OCI-LY7 (cell line): ENCODE results near the gene CCR5AS.

ENCODE experiments used
- EZH2phosphoT487 ChIP-seq: fragments of 200-600 bp; sonication (generic); IDR thresholded peaks from 2 replicates; pipeline ENCODE4 v1.6.1; 2018; ENCODE audit warnings: low read depth, borderline replicate concordance, mild to moderate bottlenecking, mixed run types, antibody characterized with exemption, low read length, moderate library complexity, mixed read lengths
- TF ChIP-seq, protein P1 (sequence below): fragments of 200-600 bp; sonication (generic); conservative IDR thresholded peaks from 2 replicates; pipeline ENCODE4 v1.5.1; 2014; ENCODE audit warnings: mild to moderate bottlenecking, antibody characterized with exemption, low read length, moderate library complexity, mixed read lengths

DNA sequence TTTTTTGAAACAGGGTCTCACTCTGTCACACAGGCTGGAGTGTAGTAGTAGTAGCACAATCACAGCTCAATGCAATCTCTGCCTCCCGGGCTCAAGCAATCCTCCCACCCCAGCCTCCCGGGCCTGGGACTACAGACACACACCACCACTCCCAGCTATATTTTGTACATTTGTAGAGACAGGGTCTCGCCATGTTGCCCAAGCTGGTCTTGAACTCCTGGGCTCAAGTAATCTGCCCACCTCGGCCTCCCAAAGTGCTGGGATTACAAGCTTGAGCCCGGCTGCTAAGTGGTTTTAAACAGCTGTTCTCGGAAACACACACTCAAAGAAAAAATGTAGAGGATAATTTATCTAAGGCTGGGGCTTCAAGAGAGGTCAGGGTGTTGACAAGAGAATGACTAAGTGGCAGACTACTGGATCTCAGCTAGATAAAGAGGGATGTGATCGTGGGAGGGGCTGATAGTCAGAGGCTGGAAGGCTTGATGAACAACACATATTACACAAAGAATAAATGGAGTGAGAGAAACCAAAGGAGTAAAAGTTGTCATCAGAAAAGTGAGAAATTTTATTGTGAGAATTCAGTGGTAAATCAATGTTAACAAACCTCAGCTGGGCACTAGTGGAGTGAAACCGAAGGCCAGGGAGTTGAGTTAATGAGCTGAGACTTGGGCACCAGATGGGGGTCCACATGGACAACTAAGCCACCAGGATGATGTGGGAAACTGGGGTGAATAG lies 6.7 kb downstream of the CCR5AS start:
- TF ChIP-seq, protein P1, sequence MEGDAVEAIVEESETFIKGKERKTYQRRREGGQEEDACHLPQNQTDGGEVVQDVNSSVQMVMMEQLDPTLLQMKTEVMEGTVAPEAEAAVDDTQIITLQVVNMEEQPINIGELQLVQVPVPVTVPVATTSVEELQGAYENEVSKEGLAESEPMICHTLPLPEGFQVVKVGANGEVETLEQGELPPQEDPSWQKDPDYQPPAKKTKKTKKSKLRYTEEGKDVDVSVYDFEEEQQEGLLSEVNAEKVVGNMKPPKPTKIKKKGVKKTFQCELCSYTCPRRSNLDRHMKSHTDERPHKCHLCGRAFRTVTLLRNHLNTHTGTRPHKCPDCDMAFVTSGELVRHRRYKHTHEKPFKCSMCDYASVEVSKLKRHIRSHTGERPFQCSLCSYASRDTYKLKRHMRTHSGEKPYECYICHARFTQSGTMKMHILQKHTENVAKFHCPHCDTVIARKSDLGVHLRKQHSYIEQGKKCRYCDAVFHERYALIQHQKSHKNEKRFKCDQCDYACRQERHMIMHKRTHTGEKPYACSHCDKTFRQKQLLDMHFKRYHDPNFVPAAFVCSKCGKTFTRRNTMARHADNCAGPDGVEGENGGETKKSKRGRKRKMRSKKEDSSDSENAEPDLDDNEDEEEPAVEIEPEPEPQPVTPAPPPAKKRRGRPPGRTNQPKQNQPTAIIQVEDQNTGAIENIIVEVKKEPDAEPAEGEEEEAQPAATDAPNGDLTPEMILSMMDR: no peak
- TF ChIP-seq EZH2phosphoT487: no peak
